SK-N-SH (cell line): ENCODE data around the gene CTSS.

Source experiments
- CHD2 ChIP-seq: fragments of 150-350 bp; IDR thresholded peaks from 2 replicates; pipeline ENCODE4 v1.6.1; 2018; ENCODE audit warnings: low read length; ENCODE audit not compliant: partially characterized antibody
- ELF1 ChIP-seq: IDR thresholded peaks from 2 replicates; pipeline ENCODE4 v1.4.0; 2012
- EP300 ChIP-seq, 2 experiments: IDR thresholded peaks; 2 replicates each; pipeline versions ENCODE4 v1.4.0 to v1.6.1; 2012; ENCODE audit warnings: borderline replicate concordance in 1 of 2, low read depth in 1 of 2, low read length in 1 of 2
- RFX5 ChIP-seq: IDR thresholded peaks from 2 replicates; pipeline ENCODE4 v1.6.1; 2012; ENCODE audit warnings: mild to moderate bottlenecking, improper control_type of control experiment, low read length
- RXRA ChIP-seq: IDR thresholded peaks from 2 replicates; pipeline ENCODE4 v1.4.0; 2012; ENCODE audit warnings: low read depth, mild to moderate bottlenecking, borderline replicate concordance
- TAF1 ChIP-seq: IDR thresholded peaks from 2 replicates; pipeline ENCODE4 v1.6.1; 2012; ENCODE audit warnings: low read depth, mild to moderate bottlenecking, low read length, moderate library complexity, borderline replicate concordance
- USF2 ChIP-seq: fragments of 150-350 bp; IDR thresholded peaks from 2 replicates; pipeline ENCODE4 v1.6.1; 2017; ENCODE audit warnings: antibody characterized with exemption, low read length, low read depth, borderline replicate concordance
- YY1 ChIP-seq: IDR thresholded peaks from 2 replicates; pipeline ENCODE4 v1.4.0; 2012; ENCODE audit warnings: low read depth, mild to moderate bottlenecking
- TF ChIP-seq, protein P1 (sequence below): fragments of 200-600 bp; sonication (generic); IDR thresholded peaks from 2 replicates; pipeline ENCODE4 v1.6.1; 2017; ENCODE audit warnings: antibody characterized with exemption, mild to moderate bottlenecking, moderate library complexity
- TF ChIP-seq, protein P2 (sequence below): IDR thresholded peaks from 2 replicates; pipeline ENCODE4 v1.4.0; 2012; ENCODE audit warnings: low read depth, borderline replicate concordance

GRCh38 chr1:150718225-150718891 lies 47.2 kb downstream of the CTSS start:
- TF ChIP-seq, protein P1, sequence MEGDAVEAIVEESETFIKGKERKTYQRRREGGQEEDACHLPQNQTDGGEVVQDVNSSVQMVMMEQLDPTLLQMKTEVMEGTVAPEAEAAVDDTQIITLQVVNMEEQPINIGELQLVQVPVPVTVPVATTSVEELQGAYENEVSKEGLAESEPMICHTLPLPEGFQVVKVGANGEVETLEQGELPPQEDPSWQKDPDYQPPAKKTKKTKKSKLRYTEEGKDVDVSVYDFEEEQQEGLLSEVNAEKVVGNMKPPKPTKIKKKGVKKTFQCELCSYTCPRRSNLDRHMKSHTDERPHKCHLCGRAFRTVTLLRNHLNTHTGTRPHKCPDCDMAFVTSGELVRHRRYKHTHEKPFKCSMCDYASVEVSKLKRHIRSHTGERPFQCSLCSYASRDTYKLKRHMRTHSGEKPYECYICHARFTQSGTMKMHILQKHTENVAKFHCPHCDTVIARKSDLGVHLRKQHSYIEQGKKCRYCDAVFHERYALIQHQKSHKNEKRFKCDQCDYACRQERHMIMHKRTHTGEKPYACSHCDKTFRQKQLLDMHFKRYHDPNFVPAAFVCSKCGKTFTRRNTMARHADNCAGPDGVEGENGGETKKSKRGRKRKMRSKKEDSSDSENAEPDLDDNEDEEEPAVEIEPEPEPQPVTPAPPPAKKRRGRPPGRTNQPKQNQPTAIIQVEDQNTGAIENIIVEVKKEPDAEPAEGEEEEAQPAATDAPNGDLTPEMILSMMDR, result no peak
- TF ChIP-seq RXRA (no peak), TAF1 (no peak), RFX5 (no peak), EP300 (IDR thresholded peaks at IDR 0.05; ENCODE audit: borderline replicate concordance in 1 of 2, low read depth in 1 of 2, low read length in 1 of 2) (no peak), YY1 (no peak), ELF1 (no peak), CHD2 (no peak), USF2 (no peak)
- TF ChIP-seq, protein P2, sequence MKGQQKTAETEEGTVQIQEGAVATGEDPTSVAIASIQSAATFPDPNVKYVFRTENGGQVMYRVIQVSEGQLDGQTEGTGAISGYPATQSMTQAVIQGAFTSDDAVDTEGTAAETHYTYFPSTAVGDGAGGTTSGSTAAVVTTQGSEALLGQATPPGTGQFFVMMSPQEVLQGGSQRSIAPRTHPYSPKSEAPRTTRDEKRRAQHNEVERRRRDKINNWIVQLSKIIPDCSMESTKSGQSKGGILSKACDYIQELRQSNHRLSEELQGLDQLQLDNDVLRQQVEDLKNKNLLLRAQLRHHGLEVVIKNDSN, result no peak
